Activated CD8-positive, alpha-beta memory T cell treated with anti-CD3 and anti-CD28 coated beads, Interleukin-2, amount 50 U/mL, for 24 hours (primary cell): ENCODE results near the gene RUNX2.

Experiments used
- DNase-seq: peaks from one replicate; pipeline ENCODE4 v3.0.0-alpha.2; 2020; ENCODE audit errors: extremely low read depth

Gene RUNX2

DNA sequence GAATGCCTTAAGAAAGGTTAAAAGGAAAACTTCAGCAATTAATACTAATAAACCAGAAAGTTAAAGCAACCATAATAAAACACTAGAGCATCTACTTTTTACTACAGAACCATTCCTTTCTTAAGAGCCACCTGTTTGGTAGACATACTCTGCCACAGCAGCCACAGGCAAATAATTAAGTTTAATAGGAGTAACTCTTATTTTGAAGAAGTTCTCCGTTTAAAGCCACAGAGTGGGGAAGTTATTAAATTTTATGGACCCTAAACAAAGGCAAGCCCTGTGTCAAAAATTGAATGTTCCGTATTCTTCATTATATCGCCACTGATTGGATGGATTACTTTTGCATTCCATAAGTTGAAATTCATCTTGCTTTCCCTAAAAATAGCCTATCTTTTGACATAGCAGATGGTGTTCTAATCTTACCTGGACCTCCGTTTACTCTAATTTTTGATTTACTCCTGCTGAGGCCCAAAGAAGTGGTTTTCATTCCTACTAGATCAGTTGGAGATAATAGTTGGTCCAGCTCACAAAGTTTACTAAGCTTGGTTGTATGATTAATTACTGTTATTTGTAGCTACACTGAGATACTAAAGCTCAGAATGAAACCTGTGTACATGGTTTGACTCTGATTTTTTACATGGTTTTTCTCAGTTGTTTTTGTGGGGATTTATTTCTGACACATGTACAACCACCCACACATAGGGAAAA is 190.0 kb downstream of the RUNX2 start:
- DNase-seq: no peak

DNA sequence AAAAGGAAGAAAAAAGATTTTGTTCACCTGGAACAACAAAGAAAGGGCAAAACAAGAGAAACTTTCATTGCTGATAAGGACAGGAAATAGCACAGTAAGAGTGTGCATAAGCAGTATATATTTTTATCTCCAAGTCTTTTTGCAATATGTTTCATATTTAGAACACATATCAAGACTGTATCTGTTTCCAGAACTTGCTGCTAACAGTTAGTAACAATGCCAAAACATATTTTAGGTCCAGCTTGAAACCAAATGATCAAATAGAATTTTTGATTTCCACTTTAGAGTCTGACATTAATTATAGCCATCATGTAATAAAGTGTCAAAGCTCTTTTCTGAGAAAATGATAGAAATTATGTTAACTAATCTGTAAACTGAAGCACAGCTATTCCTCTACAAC is 193.1 kb downstream of the RUNX2 start:
- DNase-seq: no peak

DNA sequence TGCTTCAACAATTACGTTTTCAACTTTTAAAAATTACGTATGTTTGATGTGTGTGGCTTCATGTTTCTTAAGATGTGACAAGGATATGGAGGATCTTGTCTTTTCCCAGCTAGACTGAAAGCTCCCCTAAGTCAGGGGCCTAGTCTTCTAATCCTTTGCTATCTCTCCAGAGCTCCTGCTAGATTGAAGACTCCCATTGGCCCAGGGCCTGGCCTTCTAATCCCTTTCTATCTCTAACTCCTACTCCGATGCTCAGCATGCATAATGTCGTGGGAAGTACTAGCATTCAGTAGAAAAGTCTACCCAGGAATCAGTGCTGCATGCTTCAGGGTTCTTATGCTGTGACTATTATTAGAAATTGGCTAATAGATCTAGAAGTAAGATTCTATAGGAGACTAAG is 194.4 kb downstream of the RUNX2 start:
- no peak for DNase-seq

DNA sequence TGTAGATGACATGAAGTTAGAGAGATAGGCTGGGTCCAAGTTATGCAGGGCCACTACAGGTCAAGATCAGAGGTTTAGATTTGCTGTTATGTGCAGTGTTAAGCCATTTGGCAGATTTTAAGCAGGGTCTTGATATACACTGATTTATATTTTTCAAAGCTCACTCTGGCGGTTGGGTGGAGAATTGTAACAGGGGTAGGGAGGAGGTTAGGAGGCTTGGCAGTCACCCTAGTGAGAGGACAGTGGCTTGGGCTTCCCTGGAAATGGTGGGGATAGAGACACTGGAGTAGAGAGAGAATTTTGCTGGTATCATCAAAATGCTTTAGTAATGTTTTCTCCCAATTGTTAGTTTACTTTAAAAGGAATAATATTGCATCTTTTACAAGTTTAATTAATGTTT is 199.1 kb downstream of the RUNX2 start:
- DNase-seq: no peak

DNA sequence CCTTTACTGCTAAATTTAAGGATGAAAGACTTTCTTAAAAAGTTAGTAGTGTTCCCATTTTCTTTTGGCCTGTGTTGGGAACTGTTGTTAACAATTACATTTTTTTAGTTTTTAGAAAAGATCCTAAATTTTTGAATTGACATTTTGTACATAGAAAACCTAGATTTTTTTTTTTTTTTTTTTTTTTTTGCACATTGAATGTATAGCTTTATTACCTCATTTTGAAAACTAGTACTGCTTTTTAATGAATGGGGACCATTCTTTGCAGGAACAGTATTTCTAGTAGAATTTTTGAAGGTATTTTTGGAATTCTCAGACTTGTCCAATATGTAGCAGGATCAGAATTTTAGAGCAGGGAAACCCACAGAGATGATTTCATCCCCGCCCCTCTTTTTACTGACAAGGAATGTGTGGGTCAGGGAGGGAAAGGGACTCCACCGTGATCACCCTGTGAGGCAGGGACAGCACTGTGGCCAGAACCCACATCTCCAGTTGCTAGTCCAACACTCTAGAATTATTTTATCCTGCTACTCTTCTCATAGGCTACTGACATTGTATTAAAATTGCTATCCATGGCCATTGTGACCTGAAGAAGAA is 204.0 kb downstream of the RUNX2 start:
- DNase-seq: no peak

DNA sequence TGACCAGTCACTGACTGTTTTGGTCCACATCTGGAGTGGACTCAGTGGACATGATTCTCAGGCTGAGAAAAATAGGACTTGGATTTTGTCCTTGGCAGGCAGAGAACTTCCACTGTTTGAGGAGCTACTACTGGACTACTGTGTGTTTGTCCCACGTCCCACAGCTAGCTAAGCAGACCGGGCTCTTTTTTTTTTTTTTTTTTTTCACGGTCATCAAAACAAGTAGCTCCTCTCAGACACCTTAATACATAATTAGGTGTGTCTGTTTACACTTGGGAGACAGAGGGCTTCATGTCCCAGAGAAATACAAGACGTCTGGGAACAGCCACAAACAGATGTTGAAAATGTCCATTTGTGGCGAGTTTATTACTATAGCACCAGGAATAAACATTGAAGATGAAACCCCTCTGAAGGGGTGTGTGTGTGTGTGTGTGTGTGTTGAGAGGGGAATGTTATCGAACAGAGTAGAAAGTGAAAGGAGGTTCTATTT is 204.6 kb downstream of the RUNX2 start:
- no peak for DNase-seq

DNA sequence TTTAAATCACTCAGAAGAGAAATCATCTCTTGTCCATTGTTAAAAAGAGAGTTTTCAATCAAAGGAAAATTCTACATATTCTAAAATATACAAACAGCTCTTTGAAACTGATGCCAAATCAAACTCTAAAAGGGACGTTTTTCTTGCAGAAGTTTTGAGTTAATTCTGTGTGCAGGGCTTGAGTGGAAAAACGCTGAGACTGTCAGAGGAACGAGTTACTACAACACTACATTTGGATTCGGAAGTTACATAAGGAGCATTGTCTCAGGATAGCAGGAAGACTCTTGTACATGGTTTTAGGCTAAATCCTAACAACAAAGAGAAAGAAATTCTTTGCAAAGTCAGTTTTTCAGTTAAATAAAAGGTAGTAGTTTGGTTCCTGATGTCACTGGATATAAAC is 205.3 kb downstream of the RUNX2 start:
- DNase-seq: no peak

DNA sequence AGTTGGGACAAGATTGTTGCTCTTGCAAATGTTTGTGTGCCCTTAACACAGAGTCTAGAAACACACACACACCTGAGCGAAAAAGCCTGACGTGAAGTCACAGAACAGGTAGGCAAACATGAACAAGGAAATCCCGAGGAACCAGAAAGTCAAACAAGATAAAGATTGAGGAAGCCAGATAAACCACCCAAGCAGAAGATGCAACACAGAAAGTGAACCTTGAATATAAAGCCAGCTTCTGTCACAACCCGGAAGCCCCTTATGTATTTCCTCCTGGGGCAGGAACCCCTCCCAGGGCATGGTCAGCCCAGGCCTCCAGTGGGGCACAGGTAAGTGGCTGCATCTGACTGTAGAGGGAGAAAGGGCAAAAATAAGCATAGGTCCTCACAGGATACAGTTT is 207.8 kb downstream of the RUNX2 start:
- no peak for DNase-seq

DNA sequence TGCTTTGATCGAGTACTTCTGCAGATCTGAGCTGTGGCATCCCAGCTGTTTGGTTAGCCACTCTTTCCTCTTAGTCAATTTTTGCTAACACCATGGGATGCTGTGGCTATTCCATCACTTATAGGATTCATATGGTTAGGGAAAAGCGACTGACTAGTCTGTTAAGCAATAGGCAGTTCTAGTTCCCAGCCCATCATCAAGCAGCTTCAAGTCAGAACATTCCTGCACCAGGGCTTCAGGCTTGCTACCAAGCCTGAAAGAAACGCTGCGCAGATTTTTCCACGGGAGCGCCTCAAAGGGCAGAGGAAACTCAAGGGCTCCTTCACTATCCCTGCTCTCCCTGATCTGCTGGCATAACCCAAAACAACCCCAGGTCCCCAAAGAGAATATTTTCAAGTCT is 209.4 kb downstream of the RUNX2 start:
- DNase-seq: no peak

DNA sequence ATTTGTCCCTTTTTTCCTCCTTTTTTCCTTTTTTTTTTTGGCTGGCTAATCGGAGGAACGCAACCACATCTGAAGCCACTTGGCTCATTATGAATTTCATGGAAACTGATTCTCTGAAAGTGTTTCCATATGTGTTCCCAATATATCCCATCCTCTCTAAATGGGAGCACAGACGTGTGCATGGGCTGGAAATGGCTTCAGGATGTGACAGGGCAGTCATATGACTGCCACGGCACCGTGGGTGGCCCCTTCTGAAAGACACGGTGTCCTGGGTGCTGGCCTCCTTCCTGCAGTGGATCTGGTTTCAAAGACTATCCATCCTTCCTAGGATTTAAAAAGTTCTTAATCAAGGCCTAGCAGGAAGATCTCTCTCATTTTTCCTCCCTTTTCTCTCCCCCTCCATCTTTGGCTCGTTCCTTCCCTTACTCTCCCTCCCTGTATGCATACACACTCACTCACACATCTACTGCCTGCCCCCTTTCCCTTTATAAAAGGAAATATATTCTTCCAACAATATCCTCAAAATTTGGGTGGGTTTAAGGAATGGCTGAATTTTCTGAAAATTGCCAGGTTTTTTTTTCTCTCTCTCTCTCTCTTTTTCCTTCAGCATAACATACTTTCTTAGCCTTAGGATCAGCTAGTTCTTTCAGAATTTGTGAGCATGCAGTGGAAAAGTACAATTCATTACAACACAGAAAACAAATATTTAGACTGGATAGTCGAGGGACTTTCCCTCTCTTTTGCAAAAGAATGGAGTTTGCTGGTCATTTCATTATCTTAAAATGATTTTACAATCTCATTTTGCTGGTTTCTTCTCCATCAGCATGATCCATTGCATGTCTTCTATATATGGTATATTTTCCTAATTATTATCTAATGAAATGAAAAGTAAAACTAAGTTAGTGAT is 210.8 kb downstream of the RUNX2 start:
- no peak for DNase-seq

DNA sequence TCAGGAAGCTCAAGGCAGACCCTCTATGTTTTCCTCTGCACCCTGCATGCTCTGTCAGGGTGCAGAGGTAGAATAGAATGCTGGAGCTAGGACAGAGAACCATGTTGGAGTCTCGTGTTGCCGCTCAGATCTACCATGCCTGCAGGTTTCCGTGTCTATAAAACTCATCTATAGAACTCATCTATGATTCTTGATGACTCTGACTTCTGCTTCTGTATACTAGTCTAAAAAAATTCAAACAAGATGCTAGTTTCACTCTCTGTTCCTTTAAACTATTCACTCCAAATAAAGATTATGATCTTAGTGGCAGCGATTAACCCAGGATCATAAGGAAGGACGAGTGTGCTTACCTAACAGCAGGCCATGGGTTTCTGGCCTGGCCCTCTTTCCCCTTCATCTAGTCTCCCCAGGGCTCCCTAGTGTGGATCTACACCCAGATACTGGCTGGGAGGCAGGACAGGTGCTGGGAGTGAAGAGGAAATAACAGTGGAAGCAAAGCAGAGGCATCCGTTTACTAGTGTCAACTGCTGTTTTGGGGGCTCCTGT is 212.3 kb downstream of the RUNX2 start:
- no peak for DNase-seq

DNA sequence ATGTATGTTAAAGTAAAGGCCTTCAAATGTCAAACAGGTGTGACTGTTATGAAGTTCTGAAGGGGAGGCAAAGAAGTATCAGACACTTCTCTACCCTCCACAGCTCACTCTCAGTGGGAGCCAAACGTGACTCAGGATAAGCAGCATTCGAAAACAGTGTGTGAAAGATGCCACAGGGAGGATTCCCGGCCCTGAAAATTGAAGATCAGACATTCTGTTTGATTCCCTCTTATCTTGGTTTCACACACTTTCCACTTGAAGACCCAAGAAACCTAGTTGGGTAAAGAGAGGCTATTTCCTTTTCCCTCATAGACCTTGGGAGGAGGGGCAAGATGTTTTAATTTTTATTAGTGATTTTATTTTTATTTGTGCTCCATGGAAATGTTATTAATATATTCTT is 213.8 kb downstream of the RUNX2 start:
- DNase-seq: no peak

DNA sequence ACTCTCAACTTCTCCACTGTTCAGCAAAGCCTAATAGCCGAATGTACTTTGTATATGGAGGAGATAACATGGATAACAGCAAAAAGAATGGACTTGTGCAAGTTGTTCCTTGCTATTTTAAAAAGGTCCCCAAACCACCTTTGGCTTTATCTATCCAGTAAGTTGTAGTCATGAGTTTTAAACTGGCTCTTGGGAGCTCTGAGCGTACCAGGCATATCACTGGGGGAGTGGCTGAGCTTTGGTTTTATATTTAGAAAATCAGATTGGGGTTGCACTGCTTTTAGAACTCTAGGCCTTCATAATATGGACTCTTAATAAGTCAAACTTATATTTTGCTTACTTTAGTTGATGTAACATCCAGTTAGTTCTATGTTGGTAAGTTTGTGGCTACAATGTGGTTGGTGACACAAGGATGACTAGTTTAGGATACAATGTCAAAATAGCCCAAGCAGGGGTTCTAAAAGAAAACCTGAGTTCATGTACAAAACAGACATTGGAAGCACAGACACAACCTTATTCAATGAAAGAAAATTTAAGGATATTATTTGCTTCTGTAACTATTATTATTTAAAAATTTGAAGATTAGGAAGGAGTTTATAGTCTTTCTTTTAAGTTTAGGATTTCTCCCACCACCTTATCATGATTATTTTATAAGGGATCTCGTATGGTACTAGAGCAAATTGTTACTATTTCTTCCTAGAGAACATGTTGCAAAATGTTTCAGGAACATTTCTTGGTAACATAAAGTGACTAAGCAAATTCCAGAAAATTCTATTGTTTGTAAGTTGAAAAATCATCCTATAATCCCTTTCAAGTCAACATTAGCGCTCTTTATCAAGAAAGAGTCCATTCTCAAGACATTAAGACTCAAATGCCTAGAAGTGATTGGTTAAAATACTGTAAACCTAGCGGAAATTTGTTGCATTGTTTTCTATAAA is 215.4 kb downstream of the RUNX2 start:
- DNase-seq: no peak

DNA sequence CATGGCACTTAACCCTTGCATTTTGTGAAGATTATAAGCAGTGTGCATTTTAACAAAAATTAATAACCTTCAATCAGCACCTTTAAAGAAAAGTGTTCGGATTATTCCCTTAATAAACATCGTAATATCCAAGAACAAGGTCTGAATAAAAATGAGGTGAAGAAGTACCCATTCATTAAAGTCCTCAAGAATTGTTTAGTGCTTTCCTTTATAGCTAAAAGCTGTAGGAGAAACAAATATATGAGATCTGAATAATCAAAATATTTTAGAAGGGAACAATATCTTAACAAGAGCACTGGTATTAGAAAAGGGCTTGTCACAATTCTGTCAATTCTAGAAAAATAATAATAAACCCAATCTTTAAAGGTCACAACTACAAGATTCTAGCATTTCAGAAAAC is 217.3 kb downstream of the RUNX2 start:
- no peak for DNase-seq

DNA sequence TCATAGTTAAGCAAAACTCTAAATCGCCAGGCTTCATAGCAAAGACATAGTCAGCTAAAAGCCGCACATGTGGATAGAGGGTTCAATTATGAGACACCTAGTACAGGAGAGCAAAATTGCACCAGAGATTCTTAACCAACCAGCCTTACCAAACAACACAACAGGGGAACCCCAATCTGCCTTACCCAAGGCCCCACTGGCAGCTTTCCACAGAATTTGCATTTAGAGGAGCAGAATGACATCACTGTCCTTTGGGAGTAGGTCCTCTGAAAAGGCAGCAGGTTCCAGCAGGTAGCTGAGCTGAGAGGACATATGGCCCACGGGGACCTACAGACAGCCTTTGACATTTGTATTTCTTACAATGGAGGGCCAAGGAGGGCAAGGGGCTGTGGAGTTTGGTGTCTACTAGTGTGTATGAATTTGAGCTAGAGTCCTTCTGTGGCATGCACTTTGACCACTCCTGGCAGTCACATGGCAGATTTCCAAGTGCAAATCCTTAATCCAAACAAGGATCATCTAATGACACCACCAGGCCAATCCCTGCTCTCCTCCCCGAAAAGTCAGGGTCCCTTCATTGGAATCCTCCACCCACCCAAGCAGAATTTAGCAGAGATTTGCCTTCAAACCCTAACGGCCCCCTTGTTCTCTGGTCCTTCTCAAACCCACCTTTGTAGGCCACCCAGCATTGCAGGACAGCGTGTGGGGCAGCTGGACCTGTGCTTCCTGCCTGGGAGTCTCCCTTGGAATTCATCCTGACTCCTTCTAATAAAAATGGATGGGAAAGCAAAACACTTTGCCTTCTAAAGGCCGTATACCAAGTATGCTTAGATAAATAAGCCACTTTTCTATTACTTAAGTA is 220.8 kb downstream of the RUNX2 start:
- no peak for DNase-seq

DNA sequence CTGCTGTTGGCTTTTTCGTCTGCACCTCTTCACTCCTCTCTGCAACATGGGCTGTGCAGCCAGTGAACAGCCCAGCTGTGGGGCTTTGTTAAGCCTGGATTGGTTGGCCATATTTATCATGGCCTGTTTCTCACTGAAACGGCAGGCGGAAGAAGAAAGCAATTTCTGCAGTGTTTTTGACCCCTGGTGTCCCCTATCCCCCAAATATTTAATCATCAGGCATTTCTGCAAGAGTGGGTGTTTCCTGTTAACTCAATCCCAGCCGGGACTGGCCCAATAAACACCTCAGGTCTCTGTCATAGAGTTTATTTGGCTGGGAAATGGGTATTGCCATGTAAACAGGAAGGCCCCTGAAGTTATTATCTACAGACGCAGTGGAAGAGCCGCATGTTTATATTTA is 224.4 kb downstream of the RUNX2 start:
- no peak for DNase-seq

DNA sequence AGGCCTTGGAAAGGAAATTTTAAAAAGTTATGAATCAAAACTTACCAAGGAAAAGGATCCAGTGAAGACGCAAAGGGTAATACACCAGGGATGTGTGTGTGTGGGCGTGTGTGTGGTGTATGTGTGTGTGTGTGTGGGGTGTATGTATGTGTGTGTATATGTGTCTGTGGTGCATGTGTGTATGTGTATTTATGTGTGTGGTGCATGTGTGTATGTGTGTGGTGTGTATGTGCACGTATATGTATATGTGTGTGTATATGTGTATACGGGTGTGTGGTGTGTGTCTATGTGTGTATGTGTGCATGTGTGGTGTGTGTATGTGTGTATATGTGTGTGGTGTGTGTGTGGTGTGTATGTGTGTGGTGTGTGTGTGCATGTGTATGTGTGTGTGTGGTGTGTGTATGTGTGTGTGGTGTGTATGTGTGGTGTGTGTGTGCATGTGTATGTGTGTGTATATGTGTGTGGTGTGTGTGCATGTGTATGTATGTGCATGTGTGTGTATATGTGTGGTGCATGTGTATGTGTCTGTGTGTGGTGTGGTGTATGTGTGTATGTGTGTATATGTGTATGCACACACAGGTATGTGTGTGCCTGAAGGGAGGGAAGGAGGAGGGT is 225.7 kb downstream of the RUNX2 start:
- DNase-seq: no peak

DNA sequence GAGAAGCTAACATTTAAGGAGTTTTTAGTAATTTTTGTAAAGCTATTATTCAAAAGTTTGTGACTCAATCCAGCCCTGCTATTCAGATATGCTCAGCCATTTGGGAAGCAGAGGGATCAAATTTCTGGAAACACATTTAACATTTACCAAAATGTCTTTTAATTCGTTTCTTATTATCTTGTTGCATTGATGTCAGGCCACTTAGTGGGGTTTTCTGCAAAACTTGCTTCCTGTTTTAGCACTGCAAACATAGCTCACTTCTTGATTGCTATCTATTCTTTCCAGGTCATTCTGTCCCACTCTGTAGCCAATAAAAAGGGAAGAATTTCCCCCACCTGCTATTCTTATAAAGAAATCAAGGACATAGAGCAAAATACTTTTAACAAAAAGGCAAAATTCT is 226.5 kb downstream of the RUNX2 start:
- no peak for DNase-seq

DNA sequence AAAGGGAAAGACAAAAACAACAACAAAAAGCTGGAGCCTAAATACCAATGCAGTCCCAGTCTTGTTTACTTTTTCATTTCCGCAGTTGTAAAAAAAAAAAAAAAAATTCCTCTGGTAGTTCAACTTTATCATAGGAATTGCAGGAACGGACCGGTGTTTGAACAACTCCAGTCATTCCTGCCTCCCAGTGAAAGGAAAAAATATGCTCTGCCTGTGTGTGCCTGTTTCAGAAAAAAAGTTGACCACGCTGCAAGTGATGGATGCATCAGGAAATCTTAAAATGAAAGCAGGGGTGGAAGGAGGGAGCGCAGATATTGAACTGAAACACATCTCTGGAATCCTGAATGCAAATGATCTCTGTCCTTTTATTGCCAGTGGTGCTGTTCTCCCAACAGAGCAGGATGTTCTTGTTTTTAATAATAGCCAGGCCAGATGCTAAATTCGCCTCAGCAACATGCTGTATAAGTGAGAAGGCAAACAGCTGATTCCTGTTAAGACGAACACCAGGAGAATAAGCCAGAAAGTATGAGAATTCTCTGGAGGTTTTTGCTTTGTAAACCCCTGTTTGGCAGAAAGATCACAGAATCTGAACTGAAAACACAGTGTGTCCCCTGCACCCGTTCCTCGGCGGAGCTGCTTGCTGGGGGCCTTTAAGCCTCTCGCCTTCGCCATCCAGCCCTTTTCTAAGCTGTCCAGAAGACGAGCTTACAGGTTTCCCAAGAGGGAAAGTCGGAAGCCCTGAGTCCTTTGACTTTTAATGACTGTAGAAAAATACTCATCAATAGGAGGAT is 228.0 kb downstream of the RUNX2 start:
- DNase-seq: no peak
